ENCODE results near the gene ARHGAP23. TPM values are rescaled to one million over a fixed set of nuclear protein-coding genes. Genes with fewer than 3 reads are reported as not detected.

Gene ARHGAP23
- total RNA-seq, 2 donors from 2014 or later = 9.4 to 18.0 TPM

- peaks cover 49% of the 10 kb centered on the region for H3K27me3 ChIP-seq (ENCODE audit: control insufficient read depth, insufficient read depth, low read length, poor library complexity, severe bottlenecking)
- no peaks in the 10 kb centered on the region for H3K9me3 ChIP-seq (ENCODE audit: control insufficient read depth, low read length)
- H3K4me3 ChIP-seq (ENCODE audit: low read length) = no peak overlapping the region
- no peak overlapping the region for H3K4me3 Mint-ChIP-seq
- no peak for TF ChIP-seq CTCF (conservative IDR thresholded peaks at IDR 0.05)
- H3K4me1 Mint-ChIP-seq = peaks cover 9% of the 10 kb centered on the region
- no peak overlapping the region for H3K9ac ChIP-seq (ENCODE audit: extremely low read depth, low read length, poor library complexity, severe bottlenecking)
- peaks cover 54% of the 10 kb centered on the region for H3K27me3 Mint-ChIP-seq (ENCODE audit: insufficient read depth)
- no peak overlapping the region for H3K27ac Mint-ChIP-seq
- no peaks in the 10 kb centered on the region for H3K9me3 Mint-ChIP-seq
- DNase-seq = no peak
- WGBS, 2 experiments (ENCODE audit: insufficient coverage in 1 of 2, insufficient read length in 1 of 2) = 94 to 95% methylated on average over 6 of the region's 6 CpGs
- H3K4me1 ChIP-seq (ENCODE audit: control insufficient read depth, insufficient read depth, low read length) = peaks cover 3% of the 10 kb centered on the region
- no peaks in the 10 kb centered on the region for H3K36me3 ChIP-seq (ENCODE audit: control insufficient read depth, insufficient read depth, low read length)
- H3K36me3 Mint-ChIP-seq (ENCODE audit: low read depth) = no peaks in the 10 kb centered on the region
- H3K27ac ChIP-seq (ENCODE audit: low read depth, low read length) = no peak overlapping the region
Observed at GRCh38 chr17:38556239-38556638, 128.0 kb downstream of the ARHGAP23 start.

- Histone ChIP-seq H3K27me3 (ENCODE audit: control insufficient read depth, insufficient read depth, low read length, poor library complexity, severe bottlenecking) (peaks cover 61% of the 10 kb centered on the region), H3K4me3 (ENCODE audit: low read length) (no peak overlapping the region), H3K9me3 (ENCODE audit: control insufficient read depth, low read length) (no peaks in the 10 kb centered on the region), H3K9ac (ENCODE audit: extremely low read depth, low read length, poor library complexity, severe bottlenecking) (no peak overlapping the region), H3K27ac (ENCODE audit: low read depth, low read length) (no peak overlapping the region), H3K36me3 (ENCODE audit: control insufficient read depth, insufficient read depth, low read length) (no peaks in the 10 kb centered on the region), H3K4me1 (ENCODE audit: control insufficient read depth, insufficient read depth, low read length) (peaks cover 3% of the 10 kb centered on the region)
- Mint-ChIP-seq H3K4me1 (peaks cover 9% of the 10 kb centered on the region), H3K27me3 (ENCODE audit: insufficient read depth) (peaks cover 62% of the 10 kb centered on the region), H3K9me3 (no peaks in the 10 kb centered on the region), H3K27ac (no peak overlapping the region), H3K4me3 (no peak overlapping the region), H3K36me3 (ENCODE audit: low read depth) (no peaks in the 10 kb centered on the region)
- WGBS, 2 experiments (ENCODE audit: insufficient coverage in 1 of 2, insufficient read length in 1 of 2) = 78 to 86% methylated on average over 3 to 6 of the region's 6 CpGs
- TF ChIP-seq CTCF (conservative IDR thresholded peaks at IDR 0.05) = no peak
- DNase-seq = no peak
Observed at GRCh38 chr17:38557396-38557795, 129.1 kb downstream of the ARHGAP23 start.

- peaks cover 67% of the 10 kb centered on the region for H3K27me3 ChIP-seq (ENCODE audit: control insufficient read depth, insufficient read depth, low read length, poor library complexity, severe bottlenecking)
- Mint-ChIP-seq H3K4me3 (peak overlapping the region; percentile 52), H3K9me3 (no peaks in the 10 kb centered on the region), H3K27me3 (ENCODE audit: insufficient read depth) (peaks cover 69% of the 10 kb centered on the region), H3K36me3 (ENCODE audit: low read depth) (no peaks in the 10 kb centered on the region), H3K27ac (no peak overlapping the region), H3K4me1 (peaks cover 9% of the 10 kb centered on the region)
- DNase-seq = peak; percentile 99
- WGBS, 2 experiments (ENCODE audit: insufficient coverage in 1 of 2, insufficient read length in 1 of 2) = 5 to 10% methylated on average over 29 to 52 of the region's 52 CpGs
- no peak overlapping the region for H3K27ac ChIP-seq (ENCODE audit: low read depth, low read length)
- peak overlapping the region; percentile 72 for H3K4me3 ChIP-seq (ENCODE audit: low read length)
- H3K9ac ChIP-seq (ENCODE audit: extremely low read depth, low read length, poor library complexity, severe bottlenecking) = no peak overlapping the region
- H3K4me1 ChIP-seq (ENCODE audit: control insufficient read depth, insufficient read depth, low read length) = peaks cover 3% of the 10 kb centered on the region
- peak; percentile 89 for TF ChIP-seq CTCF (conservative IDR thresholded peaks at IDR 0.05)
- no peaks in the 10 kb centered on the region for H3K36me3 ChIP-seq (ENCODE audit: control insufficient read depth, insufficient read depth, low read length)
- H3K9me3 ChIP-seq (ENCODE audit: control insufficient read depth, low read length) = no peaks in the 10 kb centered on the region
Observed at GRCh38 chr17:38557836-38558727, 129.8 kb downstream of the ARHGAP23 start.

All from endodermal cell (in vitro differentiated cells).